ENCODE results near the gene SETDB2.

- TF ChIP-seq CTCF (IDR thresholded peaks at IDR 0.05) (no peak), POLR2A (IDR thresholded peaks at IDR 0.05) (no peak)
These were observed 59.9 kb downstream of the SETDB2 start for GRCh38 chr13:49503951-49504350.

Data from prostate gland (tissue), 2 donors.